GM06990 (cell line): Measurements from ENCODE around the gene LMF1.

Source experiments
- DNase-seq: peaks from one replicate; pipeline ENCODE4 v3.0.0-alpha.2; 2011; ENCODE audit not compliant: insufficient read length; ENCODE audit errors: extremely low read depth
- H3K27me3 ChIP-seq: replicated peaks from 2 replicates; pipeline ENCODE4 v1.6.0; 2011; ENCODE audit warnings: low read length; ENCODE audit not compliant: control insufficient read depth, insufficient read depth
- H3K36me3 ChIP-seq: 2 replicates; pipeline ENCODE4 v1.5.1; 2011; ENCODE audit warnings: low read length; ENCODE audit not compliant: control insufficient read depth, insufficient read depth
- H3K4me3 ChIP-seq: replicated peaks from 2 replicates; pipeline ENCODE4 v1.5.1; 2011; ENCODE audit warnings: low read depth, mild to moderate bottlenecking, control low read depth, low read length
- CTCF ChIP-seq: IDR thresholded peaks from 2 replicates; pipeline ENCODE4 v1.5.1; 2011; ENCODE audit warnings: low read length, control low read depth, mild to moderate bottlenecking, inconsistent platforms; ENCODE audit not compliant: insufficient read depth, poor library complexity, severe bottlenecking

The LMF1 gene

GRCh38 chr16:813204-813915 lies 157.4 kb downstream of the LMF1 start:
- no peak for DNase-seq
- H3K4me3 ChIP-seq = no peak overlapping the region
- no peaks in the 10 kb centered on the region for H3K36me3 ChIP-seq
- H3K27me3 ChIP-seq = no peaks in the 10 kb centered on the region; the same call in 1 of the 2 replicates
- peak; percentile 59 for TF ChIP-seq CTCF

GRCh38 chr16:808085-808386 lies 162.7 kb downstream of the LMF1 start:
- Histone ChIP-seq H3K27me3 (no peaks in the 10 kb centered on the region), H3K36me3 (no peaks in the 10 kb centered on the region; the same call in 1 of the 2 replicates), H3K4me3 (peak overlapping the region; percentile 96)
- TF ChIP-seq CTCF = no peak
- DNase-seq = no peak

GRCh38 chr16:807347-808084 lies 163.3 kb downstream of the LMF1 start:
- no peak for TF ChIP-seq CTCF
- Histone ChIP-seq H3K4me3 (peak overlapping the region; percentile 96), H3K36me3 (no peaks in the 10 kb centered on the region; the same call in 1 of the 2 replicates), H3K27me3 (no peaks in the 10 kb centered on the region)
- peak; percentile 95 for DNase-seq

- no peak for DNase-seq
- TF ChIP-seq CTCF = no peak
- H3K4me3 ChIP-seq = no peak overlapping the region
- no peaks in the 10 kb centered on the region for H3K27me3 ChIP-seq
- no peaks in the 10 kb centered on the region; the same call in 1 of the 2 replicates for H3K36me3 ChIP-seq
Measured at GRCh38 chr16:805474-805873, 165.3 kb downstream of the LMF1 start.

- no peaks in the 10 kb centered on the region; the same call in 1 of the 2 replicates for H3K36me3 ChIP-seq
- H3K27me3 ChIP-seq = no peaks in the 10 kb centered on the region; the same call in 1 of the 2 replicates
- TF ChIP-seq CTCF = no peak
- H3K4me3 ChIP-seq = no peak overlapping the region
- no peak for DNase-seq
Measured at GRCh38 chr16:804193-805048, 166.4 kb downstream of the LMF1 start.
